Fibroblast of peridontal ligament (primary cell): ENCODE measurements around the gene HEG1.

Experiments
- DNase-seq: peaks from one replicate; pipeline ENCODE4 v3.0.0-alpha.2; 2010; ENCODE audit errors: extremely low read depth

Gene HEG1

GRCh38 chr3:124952282-124952855, 103.4 kb downstream of the HEG1 start:
- no peak for DNase-seq

- peak; percentile 63 for DNase-seq
These were observed 104.1 kb downstream of the HEG1 start for GRCh38 chr3:124951511-124952281.

GRCh38 chr3:124950026-124950425, 105.8 kb downstream of the HEG1 start:
- DNase-seq: peak; percentile 89

GRCh38 chr3:124942613-124943012, 113.2 kb downstream of the HEG1 start:
- no peak for DNase-seq

- DNase-seq: no peak
These were observed 114.0 kb downstream of the HEG1 start for GRCh38 chr3:124941771-124942170.

GRCh38 chr3:124939661-124940060, 116.1 kb downstream of the HEG1 start:
- no peak for DNase-seq

GRCh38 chr3:124938896-124939295, 116.9 kb downstream of the HEG1 start:
- no peak for DNase-seq

GRCh38 chr3:124937049-124937448, 118.7 kb downstream of the HEG1 start:
- no peak for DNase-seq

GRCh38 chr3:124935794-124936542, 119.8 kb downstream of the HEG1 start:
- no peak for DNase-seq

- DNase-seq: no peak
These were observed 120.5 kb downstream of the HEG1 start for GRCh38 chr3:124935264-124935663.

- no peak for DNase-seq
These were observed 121.2 kb downstream of the HEG1 start, which contains the start of gene MUC13 for GRCh38 chr3:124934577-124934976. Gene MUC13, minus strand, starts transcription at chr3:124934751. Its CDS starts 39 bp downstream, at chr3:124934712.

GRCh38 chr3:124928333-124929202, 127.2 kb downstream of the HEG1 start:
- peak; percentile 84 for DNase-seq

- DNase-seq: no peak
These were observed 128.2 kb downstream of the HEG1 start for GRCh38 chr3:124927574-124928045.

- no peak for DNase-seq
These were observed 129.2 kb downstream of the HEG1 start for GRCh38 chr3:124926426-124927101.

GRCh38 chr3:124924741-124925140, 131.1 kb downstream of the HEG1 start:
- no peak for DNase-seq

GRCh38 chr3:124923833-124924232, 132.0 kb downstream of the HEG1 start:
- DNase-seq: no peak

GRCh38 chr3:124920718-124921117, 135.1 kb downstream of the HEG1 start:
- DNase-seq: no peak

- no peak for DNase-seq
These were observed 136.0 kb downstream of the HEG1 start for GRCh38 chr3:124919756-124920155.

GRCh38 chr3:124918524-124918923, 137.3 kb downstream of the HEG1 start:
- DNase-seq: no peak

- DNase-seq: no peak
These were observed 138.9 kb downstream of the HEG1 start for GRCh38 chr3:124916837-124917409.
